Heart left ventricle (tissue), 13 donors: ENCODE results near the gene SLC25A29.

ENCODE experiments used
- POLR2A ChIP-seq, 2 donors: fragments of 450-650 bp; IDR thresholded peaks; one replicate each; pipeline ENCODE4 v1.6.1; 2017; ENCODE audit warnings: antibody characterized with exemption in 2 of 2, mild to moderate bottlenecking in 2 of 2, moderate library complexity in 2 of 2
- TF ChIP-seq, protein P1 (sequence below), 12 donors: fragments of 200-600 bp; sonication (generic) in 4 of 12; IDR thresholded peaks; one replicate each; pipeline versions ENCODE4 v1.5.0 to v1.8.0; 2018 to 2022; ENCODE audit warnings: antibody characterized with exemption in 12 of 12, mild to moderate bottlenecking in 5 of 12
- donor health status: ischemic (EF 13 %, LVEDD 7.1; RV severe dilation, severe dysfunction).
- donor health status: DM: no; HTN: yes; CAD: no.
- donor health status: DM: no; HTN: no; CAD: no.
- donor health status: ischemic (EF 25% LVEDD 6.9; RV normal size, moderate dysfunction).
- donor health status: ischemic (EF 25% LVEDD 5.7; RV mildly dilated, moderate dysfunction).
- donor health status: ischemic (EF 35%, LVEDD 5.7; RV mildly dilated, moderate dysfunction).
- donor health status: nonischemic (EF 11% LVEDD 7.7; RV severe dilation, severe dysfunction).
- donor health status: DM: yes; HTN: yes; CAD: no.
- donor health status: PGD.
- donor health status: ischemic (EF 29% LVEDD 5.4; RV normal size, mild dysfunction).
- donor health status: nonischemic (EF 23%, LVEDD 6.1; RV moderate dilation, normal function).

DNA sequence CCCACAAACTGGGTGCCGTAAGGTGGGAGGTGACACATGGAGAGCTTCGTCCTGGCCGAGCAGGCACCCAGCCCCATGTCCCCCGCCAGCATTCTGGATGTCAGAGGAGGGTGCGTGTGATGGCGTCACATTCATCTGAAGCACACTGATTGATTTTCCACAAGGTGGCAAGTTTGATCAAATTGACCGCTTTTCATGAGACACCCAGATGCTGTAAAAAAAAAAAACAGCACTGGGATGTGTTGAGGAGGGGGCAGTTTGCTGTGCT, 24.2 kb downstream of the SLC25A29 start:
- TF ChIP-seq, protein P1, sequence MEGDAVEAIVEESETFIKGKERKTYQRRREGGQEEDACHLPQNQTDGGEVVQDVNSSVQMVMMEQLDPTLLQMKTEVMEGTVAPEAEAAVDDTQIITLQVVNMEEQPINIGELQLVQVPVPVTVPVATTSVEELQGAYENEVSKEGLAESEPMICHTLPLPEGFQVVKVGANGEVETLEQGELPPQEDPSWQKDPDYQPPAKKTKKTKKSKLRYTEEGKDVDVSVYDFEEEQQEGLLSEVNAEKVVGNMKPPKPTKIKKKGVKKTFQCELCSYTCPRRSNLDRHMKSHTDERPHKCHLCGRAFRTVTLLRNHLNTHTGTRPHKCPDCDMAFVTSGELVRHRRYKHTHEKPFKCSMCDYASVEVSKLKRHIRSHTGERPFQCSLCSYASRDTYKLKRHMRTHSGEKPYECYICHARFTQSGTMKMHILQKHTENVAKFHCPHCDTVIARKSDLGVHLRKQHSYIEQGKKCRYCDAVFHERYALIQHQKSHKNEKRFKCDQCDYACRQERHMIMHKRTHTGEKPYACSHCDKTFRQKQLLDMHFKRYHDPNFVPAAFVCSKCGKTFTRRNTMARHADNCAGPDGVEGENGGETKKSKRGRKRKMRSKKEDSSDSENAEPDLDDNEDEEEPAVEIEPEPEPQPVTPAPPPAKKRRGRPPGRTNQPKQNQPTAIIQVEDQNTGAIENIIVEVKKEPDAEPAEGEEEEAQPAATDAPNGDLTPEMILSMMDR (IDR thresholded peaks at IDR 0.05), result no peak
- no peak for TF ChIP-seq POLR2A (IDR thresholded peaks at IDR 0.05)
